B cell (primary cell): ENCODE measurements around the gene CAVIN1. TPM values are rescaled to one million over a fixed set of nuclear protein-coding genes. Genes with fewer than 3 reads are reported as not detected.
"Not testable (repeated sequence)": the region's sequence is repeated elsewhere in the genome, so short reads cannot be mapped to it uniquely, and the experiment has no call there.

Source experiments
- ATAC-seq: fragments of 200-7000 bp; cut with Tn5 transposase; one replicate; pipeline ENCODE4 v1.10.0; 2021; ENCODE audit warnings: low read depth, mild to moderate bottlenecking, moderate number of reproducible peaks, moderate library complexity
- CTCF ChIA-PET: fragments of 350-600 bp; sonication (Branson Sonifier 250); formaldehyde crosslinking; loops from one replicate; lab custom pipeline; 2021; ENCODE audit warnings: antibody characterized with exemption, inconsistent platforms; lab: Charles Lee
- POLR2A ChIA-PET: fragments of 350-600 bp; sonication (Branson Sonifier 250); formaldehyde crosslinking; loops from one replicate; lab custom pipeline; 2021; ENCODE audit warnings: antibody characterized with exemption; lab: Charles Lee
- DNase-seq: peaks from one replicate; pipeline ENCODE4 v3.0.0; 2013
- H2AFZ ChIP-seq: 2 replicates; pipeline ENCODE4 v1.6.1; 2012; ENCODE audit warnings: mild to moderate bottlenecking, low read depth, low read length; ENCODE audit not compliant: insufficient read depth, poor library complexity, severe bottlenecking
- H3K27ac ChIP-seq, 2 donors: 1 replicate in 1 of 2; 2 replicates in 1 of 2; pipeline ENCODE4 v1.5.1; 2012 to 2013; ENCODE audit warnings: low read length in 2 of 2, mild to moderate bottlenecking in 2 of 2, moderate library complexity in 1 of 2
- H3K27me3 ChIP-seq, 4 experiments: fragments of 200-600 bp in 1 of 4; sonication (generic) in 1 of 4; replicated peaks in 1 of 4; 1 replicate in 2 of 4; 2 replicates in 2 of 4; pipeline versions ENCODE4 v1.6.1 to v1.7.0; 2013 to 2016; ENCODE audit warnings: low read length in 3 of 4, mild to moderate bottlenecking in 2 of 4, mixed read lengths in 1 of 4, moderate library complexity in 1 of 4; ENCODE audit not compliant: insufficient read depth in 4 of 4, control insufficient read depth in 3 of 4; ENCODE audit errors: control extremely low read depth in 1 of 4
- H3K36me3 ChIP-seq, 2 experiments: replicated peaks in 1 of 2; 1 replicate in 1 of 2; 2 replicates in 1 of 2; pipeline versions ENCODE4 v1.6.1 to v1.7.1; 2013; ENCODE audit warnings: low read length in 1 of 2; ENCODE audit not compliant: insufficient read depth in 2 of 2, control insufficient read depth in 1 of 2; ENCODE audit errors: control extremely low read depth in 1 of 2, extremely low read depth in 1 of 2
- H3K4me1 ChIP-seq, 2 donors: fragments of 200-600 bp in 1 of 2; sonication (generic) in 1 of 2; 1 replicate in 1 of 2; 2 replicates in 1 of 2; pipeline versions ENCODE4 v1.5.1 to v1.6.1; 2013 to 2017; ENCODE audit warnings: low read length in 2 of 2; ENCODE audit not compliant: control insufficient read depth in 2 of 2, insufficient read depth in 2 of 2
- H3K4me2 ChIP-seq: replicated peaks from 2 replicates; pipeline ENCODE3; 2012; ENCODE audit warnings: mild to moderate bottlenecking, low read depth, low read length; ENCODE audit not compliant: poor library complexity, severe bottlenecking
- H3K4me3 ChIP-seq, 5 experiments: fragments of 200-600 bp in 1 of 5; sonication (generic) in 1 of 5; 1 replicate in 3 of 5; 2 replicates in 2 of 5; pipeline versions ENCODE4 v1.5.1 to v1.7.0; 2011 to 2016; ENCODE audit warnings: low read length in 4 of 5, mild to moderate bottlenecking in 4 of 5, low read depth in 2 of 5, control low read depth in 1 of 5, moderate library complexity in 1 of 5; ENCODE audit not compliant: insufficient read depth in 1 of 5; ENCODE audit errors: control extremely low read depth in 1 of 5, extremely low read depth in 1 of 5
- H3K79me2 ChIP-seq: fragments of 200-600 bp; sonication (generic); one replicate; pipeline ENCODE4 v1.6.0; 2016; ENCODE audit warnings: low read length; ENCODE audit not compliant: control insufficient read depth, insufficient read depth
- H3K9ac ChIP-seq: fragments of 200-600 bp; sonication (generic); 2 replicates; pipeline ENCODE4 v1.6.1; 2017; ENCODE audit warnings: mild to moderate bottlenecking, low read length, moderate library complexity
- H3K9me3 ChIP-seq, 3 donors: one replicate each; pipeline versions ENCODE4 v1.6.1 to v1.7.1; 2013; ENCODE audit warnings: low read length in 2 of 3; ENCODE audit not compliant: control insufficient read depth in 2 of 3, insufficient read depth in 1 of 3; ENCODE audit errors: control extremely low read depth in 1 of 3
- H4K20me1 ChIP-seq: 2 replicates; pipeline ENCODE4 v1.6.0; 2012; ENCODE audit warnings: mild to moderate bottlenecking, low read length; ENCODE audit not compliant: insufficient read depth, control insufficient read depth, poor library complexity, severe bottlenecking
- H3K27ac Mint-ChIP-seq: one replicate; pipeline ENCODE4 v1.8.0; 2021; ENCODE audit warnings: mixed read lengths
- H3K27me3 Mint-ChIP-seq: one replicate; pipeline ENCODE4 v1.8.0; 2021; ENCODE audit warnings: mixed read lengths
- H3K4me1 Mint-ChIP-seq: one replicate; pipeline ENCODE4 v1.8.0; 2021; ENCODE audit warnings: mixed read lengths
- H3K4me3 Mint-ChIP-seq: one replicate; pipeline ENCODE4 v1.8.0; 2021; ENCODE audit warnings: mixed read lengths
- H3K9me3 Mint-ChIP-seq: one replicate; pipeline ENCODE4 v1.8.0; 2022; ENCODE audit warnings: mixed read lengths; ENCODE audit not compliant: insufficient read depth
- EZH2 ChIP-seq: IDR thresholded peaks from 2 replicates; pipeline ENCODE4 v1.6.1; 2012; ENCODE audit warnings: borderline replicate concordance, low read depth, mild to moderate bottlenecking, moderate library complexity, low read length; ENCODE audit not compliant: insufficient read depth, poor library complexity, severe bottlenecking
- WGBS: methylation state at CpG from one replicate; pipeline ENCODE4 v1.1.5; 2013; ENCODE audit warnings: missing lambda C conversion rate; ENCODE audit not compliant: insufficient coverage; 5-methylcytosine and 5-hydroxymethylcytosine counted together
- intact Hi-C: fragments of 100-400 bp; cut with micrococcal nuclease; formaldehyde crosslinking; loops from one replicate; pipeline ENCODE4 v1.10.0; 2022
- polyA plus RNA-seq: library from polyadenylated mRNA; depleted of rRNA; stranded (reverse); fragments of >200 nt; gene quantifications from 2 replicates; pipeline ENCODE4 v1.2.3, GENCODE V29; 2012
- total RNA-seq, 2 donors: library from RNA; stranded (reverse); fragments of 120-200 nt in 1 of 2; gene quantifications; 1 replicate in 1 of 2; 2 replicates in 1 of 2; pipeline versions ENCODE4 v1.2.3 to v1.2.4, GENCODE V29; 2013 to 2022
- TF ChIP-seq, protein P1 (sequence below): fragments of 200-600 bp; IDR thresholded peaks from one replicate; pipeline ENCODE4 v1.8.0; 2022; ENCODE audit warnings: antibody characterized with exemption, mild to moderate bottlenecking

The CAVIN1 gene
- total and polyA plus RNA-seq, 2 donors (not counting 1 experiment from before 2014, with no cell fraction given) = not detected

DNA sequence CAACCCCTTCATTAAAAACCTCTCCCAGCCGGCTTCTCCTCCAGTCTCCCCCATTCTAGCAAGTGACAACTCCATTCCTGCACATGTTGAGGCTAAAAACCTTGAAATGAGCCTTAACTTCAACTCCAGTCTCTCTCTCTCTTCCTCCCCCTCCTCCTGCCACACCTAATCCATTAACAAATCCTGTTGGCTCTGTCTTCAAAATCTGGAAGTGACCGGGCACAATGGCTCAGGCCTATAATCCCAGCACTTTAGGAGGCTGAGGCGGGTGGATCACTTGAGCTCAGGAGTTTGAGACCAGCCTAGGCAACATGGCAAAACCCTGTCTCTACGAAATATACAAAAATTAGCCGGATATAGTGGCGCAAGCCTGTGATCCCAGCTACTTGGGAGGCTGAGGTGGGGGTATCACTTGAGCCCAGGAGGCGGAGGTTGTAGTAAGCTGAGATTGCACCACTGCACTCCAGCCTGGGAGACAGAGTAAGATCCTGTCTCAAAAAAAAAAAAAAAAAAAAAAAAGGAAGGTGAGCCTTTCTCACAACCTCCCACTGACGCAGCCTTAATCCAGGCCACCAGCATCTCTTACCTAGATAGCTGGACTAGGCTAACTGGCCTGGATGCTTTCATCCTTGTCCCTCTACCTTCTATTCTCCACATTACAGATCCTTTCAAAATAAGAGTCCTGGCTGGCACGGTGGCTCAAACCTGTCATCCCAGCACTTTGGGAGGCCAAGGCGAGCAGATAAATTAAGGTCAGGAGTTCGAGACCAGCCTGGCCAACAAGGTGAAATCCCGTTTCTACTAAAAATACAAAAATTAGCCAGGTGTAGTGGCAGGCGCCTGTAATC lies 56.7 kb downstream of the CAVIN1 start:
- H4K20me1 ChIP-seq = peaks cover 84% of the 10 kb centered on the region
- H3K4me1 ChIP-seq = peaks cover 16 to 20% of the 10 kb centered on the region in 2 donors
- CTCF ChIA-PET, H3K9me3 ChIP-seq, H3K4me3 ChIP-seq, H3K4me2 ChIP-seq, ATAC-seq, DNase-seq, H2AFZ ChIP-seq, H3K36me3 ChIP-seq, H3K9me3 Mint-ChIP-seq, H3K4me3 Mint-ChIP-seq, H3K27ac Mint-ChIP-seq, intact Hi-C loops, H3K27ac ChIP-seq, H3K27me3 Mint-ChIP-seq, H3K9ac ChIP-seq, H3K27me3 ChIP-seq: not testable (repeated sequence)
- 95% methylated on average over 12 of the region's 13 CpGs for WGBS
- POLR2A ChIA-PET = interaction anchor here (0.6 to 0.7 kb wide), 4 partner anchors 22 to 1612 kb away, joined by 3 to 4 read pairs (median 3); no protein-coding TSS in a partner anchor
- H3K79me2 ChIP-seq = peaks cover 99% of the 10 kb centered on the region
- peaks cover 60% of the 10 kb centered on the region for H3K4me1 Mint-ChIP-seq

DNA sequence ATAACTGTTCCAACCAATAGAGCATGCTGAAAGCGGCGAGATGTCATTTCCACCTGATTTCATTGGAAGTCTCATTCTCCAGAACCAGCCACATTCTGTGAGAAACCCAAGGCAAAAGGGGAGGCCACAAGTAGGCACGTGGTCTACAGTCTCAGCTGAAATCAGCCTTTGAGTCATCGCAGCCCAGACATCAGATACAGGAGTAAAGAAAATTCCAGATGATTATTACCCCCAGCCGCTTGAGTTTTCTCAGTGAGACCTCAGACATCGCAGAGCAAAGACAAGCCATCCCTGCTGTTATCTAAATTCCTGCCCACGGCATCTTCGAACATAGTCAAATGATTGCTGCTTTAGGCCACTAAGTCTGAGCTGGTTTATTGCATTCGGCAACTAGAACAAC lies 57.9 kb downstream of the CAVIN1 start:
- intact Hi-C loops = no loop called here
- Histone ChIP-seq H4K20me1 (peaks cover 86% of the 10 kb centered on the region), H3K4me3 (no peak overlapping the region), H3K27ac (no peak overlapping the region), H3K4me2 (no peak overlapping the region), H3K4me1 (peaks cover 16 to 20% of the 10 kb centered on the region in 2 donors), H3K9ac (no peak overlapping the region), H3K36me3 (no peaks in the 10 kb centered on the region), H3K79me2 (peaks cover 100% of the 10 kb centered on the region), H2AFZ (no peak overlapping the region), H3K9me3 (peaks cover 0 to 2% (median 0%) of the 10 kb centered on the region in 3 donors), H3K27me3 (no peaks in the 10 kb centered on the region)
- peak overlapping the region; percentile 4 for H3K27ac Mint-ChIP-seq
- ChIA-PET CTCF (no interaction called here), POLR2A (interaction anchor here (0.6 kb wide), 1 partner anchor 21 kb away, joined by 4 read pairs; no protein-coding TSS in a partner anchor)
- DNase-seq (no peak), ATAC-seq (no peak)
- TF ChIP-seq, protein P1, sequence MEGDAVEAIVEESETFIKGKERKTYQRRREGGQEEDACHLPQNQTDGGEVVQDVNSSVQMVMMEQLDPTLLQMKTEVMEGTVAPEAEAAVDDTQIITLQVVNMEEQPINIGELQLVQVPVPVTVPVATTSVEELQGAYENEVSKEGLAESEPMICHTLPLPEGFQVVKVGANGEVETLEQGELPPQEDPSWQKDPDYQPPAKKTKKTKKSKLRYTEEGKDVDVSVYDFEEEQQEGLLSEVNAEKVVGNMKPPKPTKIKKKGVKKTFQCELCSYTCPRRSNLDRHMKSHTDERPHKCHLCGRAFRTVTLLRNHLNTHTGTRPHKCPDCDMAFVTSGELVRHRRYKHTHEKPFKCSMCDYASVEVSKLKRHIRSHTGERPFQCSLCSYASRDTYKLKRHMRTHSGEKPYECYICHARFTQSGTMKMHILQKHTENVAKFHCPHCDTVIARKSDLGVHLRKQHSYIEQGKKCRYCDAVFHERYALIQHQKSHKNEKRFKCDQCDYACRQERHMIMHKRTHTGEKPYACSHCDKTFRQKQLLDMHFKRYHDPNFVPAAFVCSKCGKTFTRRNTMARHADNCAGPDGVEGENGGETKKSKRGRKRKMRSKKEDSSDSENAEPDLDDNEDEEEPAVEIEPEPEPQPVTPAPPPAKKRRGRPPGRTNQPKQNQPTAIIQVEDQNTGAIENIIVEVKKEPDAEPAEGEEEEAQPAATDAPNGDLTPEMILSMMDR = no peak
- TF ChIP-seq EZH2 = no peak
- no peak overlapping the region for H3K4me3 Mint-ChIP-seq
- no peaks in the 10 kb centered on the region for H3K27me3 Mint-ChIP-seq
- H3K4me1 Mint-ChIP-seq = peaks cover 61% of the 10 kb centered on the region
- 92% methylated on average over 4 of the region's 9 CpGs for WGBS
- peaks cover 2% of the 10 kb centered on the region for H3K9me3 Mint-ChIP-seq
